Activated naive CD4-positive, alpha-beta T cell treated with Interleukin-2 at 50 U/mL for 16 hours (primary cell): ENCODE data around the gene PIAS3.
"Not testable (repeated sequence)": the region's sequence is repeated elsewhere in the genome, so short reads cannot be mapped to it uniquely, and the experiment has no call there.

ENCODE experiments used
- DNase-seq: peaks from one replicate; pipeline ENCODE4 v3.0.0-alpha.2; 2020

Gene PIAS3

GRCh38 chr1:145871994-145872924, 13.4 kb upstream of the PIAS3 start:
- peak; percentile 37 for DNase-seq

GRCh38 chr1:145868232-145868631, 9.4 kb upstream of the PIAS3 start:
- DNase-seq = no peak

GRCh38 chr1:145863282-145864018, 4.6 kb upstream of the PIAS3 start:
- no peak for DNase-seq

- peak; percentile 84 for DNase-seq
Measured at GRCh38 chr1:145859491-145860023, 676 bp upstream of the PIAS3 start.

- peak; percentile 53 for DNase-seq
Measured at GRCh38 chr1:145858238-145858900, 512 bp downstream of the PIAS3 start.

GRCh38 chr1:145857170-145857569, 1.7 kb downstream of the PIAS3 start:
- no peak for DNase-seq

- DNase-seq = no peak
Measured at GRCh38 chr1:145855426-145855948, 3.4 kb downstream of the PIAS3 start.

GRCh38 chr1:145849356-145850160, 9.3 kb downstream of the PIAS3 start:
- DNase-seq = no peak

GRCh38 chr1:145847827-145848226, 11.1 kb downstream of the PIAS3 start:
- DNase-seq = no peak

GRCh38 chr1:145846201-145846612, 12.7 kb downstream of the PIAS3 start:
- peak; percentile 30 for DNase-seq

- peak; percentile 79 for DNase-seq
Measured at GRCh38 chr1:145845514-145846161, 13.2 kb downstream of the PIAS3 start, which contains the start of gene NUDT17. Gene NUDT17, plus strand, starts transcription at chr1:145845630. Its CDS starts 11 bp downstream, at chr1:145845641.

- no peak for DNase-seq
Measured at GRCh38 chr1:145845144-145845513, 13.8 kb downstream of the PIAS3 start.

- DNase-seq = no peak
Measured at GRCh38 chr1:145843031-145843430, 15.8 kb downstream of the PIAS3 start.

GRCh38 chr1:145837656-145838055, 21.2 kb downstream of the PIAS3 start:
- DNase-seq = no peak

- DNase-seq = not testable (repeated sequence)
Measured at GRCh38 chr1:145830810-145831209, 28.1 kb downstream of the PIAS3 start.

GRCh38 chr1:145828367-145829026, 30.4 kb downstream of the PIAS3 start:
- no peak for DNase-seq

GRCh38 chr1:145827966-145828365, 30.9 kb downstream of the PIAS3 start:
- no peak for DNase-seq

- DNase-seq = no peak
Measured at GRCh38 chr1:145826030-145826429, 32.9 kb downstream of the PIAS3 start.

- DNase-seq = no peak
Measured at GRCh38 chr1:145824499-145824842, 34.4 kb downstream of the PIAS3 start.

- peak; percentile 88 for DNase-seq
Measured at GRCh38 chr1:145823565-145824498, 35.0 kb downstream of the PIAS3 start, which contains the start of the genes POLR3C and RNF115. Gene POLR3C, plus strand, starts transcription at chr1:145824200. Its CDS starts 1,577 bp downstream, at chr1:145825777. Gene RNF115, minus strand, starts transcription at chr1:145824095. Its CDS starts 222 bp downstream, at chr1:145823873.
